ENCODE measurements around the gene DERA.

The DERA gene

DNA sequence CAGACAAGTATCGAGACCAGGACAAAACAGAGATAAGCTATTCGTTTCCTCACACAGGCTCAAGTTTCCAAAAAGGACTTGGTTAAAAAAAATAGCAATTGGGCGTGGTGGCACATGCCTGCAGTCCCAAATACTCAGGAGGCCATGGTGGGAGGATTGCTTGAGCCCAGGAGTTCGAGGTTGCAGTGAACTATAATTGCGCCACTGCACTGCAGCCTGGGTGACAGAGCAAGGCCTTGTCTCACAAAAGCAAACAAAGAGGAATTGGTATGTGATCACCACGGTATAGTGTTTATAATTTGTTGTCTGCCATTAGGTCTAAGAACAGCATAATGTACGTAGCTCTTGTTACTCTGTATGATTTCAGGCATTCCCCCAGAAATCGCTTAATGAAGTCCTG is 175.3 kb downstream of the DERA start:
- DNase-seq = no peak

GRCh38 chr12:16086942-16087341 is 175.8 kb downstream of the DERA start:
- DNase-seq = no peak
